ENCODE results near the gene ADGRE1. TPM values are rescaled to one million over a fixed set of nuclear protein-coding genes. Genes with fewer than 3 reads are reported as not detected.

ADGRE1 gene
- total RNA-seq, 1 donor from 2014 or later, result not detected

- no peak for DNase-seq (ENCODE audit: extremely low spot score, unreplicated experiment)
- Mint-ChIP-seq H3K27me3 (ENCODE audit: unreplicated experiment) (no peaks in the 10 kb centered on the region), H3K36me3 (ENCODE audit: unreplicated experiment) (no peaks in the 10 kb centered on the region), H3K9me3 (ENCODE audit: unreplicated experiment) (peaks cover 32% of the 10 kb centered on the region), H3K27ac (ENCODE audit: unreplicated experiment) (no peak overlapping the region), H3K4me1 (ENCODE audit: unreplicated experiment) (no peaks in the 10 kb centered on the region), H3K4me3 (ENCODE audit: unreplicated experiment) (no peak overlapping the region)
- no peak for TF ChIP-seq CTCF (IDR thresholded peaks at IDR 0.05)
Measured at GRCh38 chr19:6876748-6877147, 10.6 kb upstream of the ADGRE1 start.

- Mint-ChIP-seq H3K36me3 (ENCODE audit: unreplicated experiment) (no peaks in the 10 kb centered on the region), H3K27me3 (ENCODE audit: unreplicated experiment) (no peaks in the 10 kb centered on the region), H3K9me3 (ENCODE audit: unreplicated experiment) (peaks cover 27% of the 10 kb centered on the region), H3K4me1 (ENCODE audit: unreplicated experiment) (no peaks in the 10 kb centered on the region), H3K27ac (ENCODE audit: unreplicated experiment) (no peak overlapping the region), H3K4me3 (ENCODE audit: unreplicated experiment) (no peak overlapping the region)
- no peak for DNase-seq (ENCODE audit: extremely low spot score, unreplicated experiment)
- TF ChIP-seq CTCF (IDR thresholded peaks at IDR 0.05), result no peak
Measured at GRCh38 chr19:6877766-6878165, 9.6 kb upstream of the ADGRE1 start.

DNA sequence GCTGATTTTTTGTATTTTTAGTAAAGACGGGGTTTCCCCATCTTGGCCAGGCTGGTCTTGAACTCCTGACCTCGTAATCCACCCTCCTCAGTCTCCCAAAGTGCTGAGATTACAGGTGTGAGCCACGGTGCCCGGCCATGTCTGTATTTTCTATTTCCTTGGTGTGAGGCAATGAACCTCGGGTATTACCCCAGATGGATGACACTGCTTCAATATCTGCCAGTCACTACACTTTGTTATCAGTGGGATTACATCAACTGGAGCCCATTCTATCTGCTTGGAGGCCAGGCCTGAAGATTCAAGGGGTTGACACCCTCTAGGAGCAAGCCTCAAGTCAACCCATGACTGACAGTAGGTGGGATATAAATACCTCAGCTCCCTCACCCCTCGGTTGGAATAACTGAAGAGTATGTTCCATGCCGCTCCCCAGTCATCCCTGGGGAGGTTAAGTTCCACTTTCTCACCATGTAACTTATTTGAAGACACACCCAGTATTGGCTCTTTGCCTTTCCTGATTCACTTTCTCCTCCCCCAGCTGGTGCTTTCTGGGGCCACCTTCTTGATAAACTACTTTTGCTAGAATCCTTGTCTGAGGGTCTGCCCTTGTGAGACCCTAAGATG lies 992 bp upstream of the ADGRE1 start:
- Mint-ChIP-seq H3K4me1 (ENCODE audit: unreplicated experiment) (no peaks in the 10 kb centered on the region), H3K27me3 (ENCODE audit: unreplicated experiment) (no peaks in the 10 kb centered on the region), H3K4me3 (ENCODE audit: unreplicated experiment) (no peak overlapping the region), H3K9me3 (ENCODE audit: unreplicated experiment) (peaks cover 4% of the 10 kb centered on the region), H3K36me3 (ENCODE audit: unreplicated experiment) (no peaks in the 10 kb centered on the region), H3K27ac (ENCODE audit: unreplicated experiment) (no peak overlapping the region)
- no peak for TF ChIP-seq CTCF (IDR thresholded peaks at IDR 0.05)
- no peak for DNase-seq (ENCODE audit: extremely low spot score, unreplicated experiment)

DNA sequence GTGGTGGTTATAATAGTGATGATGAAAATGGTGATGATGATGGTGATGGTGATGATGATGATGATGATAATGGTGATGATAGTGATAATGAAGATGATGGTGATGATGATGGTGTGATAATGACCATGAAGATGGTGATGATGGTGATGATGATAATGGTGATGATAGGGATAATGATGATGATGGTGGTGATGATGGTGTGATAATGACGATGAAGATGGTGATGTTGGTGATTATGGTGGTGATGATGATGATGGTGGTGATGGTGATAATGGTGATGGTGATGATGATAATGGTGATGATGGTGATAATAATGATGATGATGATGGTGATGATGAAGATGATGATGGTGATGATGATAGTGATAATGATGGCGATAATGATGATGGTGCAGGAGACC lies 1.6 kb downstream of the ADGRE1 start:
- no peak for TF ChIP-seq CTCF (IDR thresholded peaks at IDR 0.05)
- Mint-ChIP-seq H3K4me3 (ENCODE audit: unreplicated experiment) (no peak overlapping the region), H3K36me3 (ENCODE audit: unreplicated experiment) (no peaks in the 10 kb centered on the region), H3K9me3 (ENCODE audit: unreplicated experiment) (peaks cover 17% of the 10 kb centered on the region), H3K27ac (ENCODE audit: unreplicated experiment) (no peak overlapping the region), H3K4me1 (ENCODE audit: unreplicated experiment) (no peaks in the 10 kb centered on the region), H3K27me3 (ENCODE audit: unreplicated experiment) (no peaks in the 10 kb centered on the region)
- no peak for DNase-seq (ENCODE audit: extremely low spot score, unreplicated experiment)

- Mint-ChIP-seq H3K27me3 (ENCODE audit: unreplicated experiment) (no peaks in the 10 kb centered on the region), H3K4me1 (ENCODE audit: unreplicated experiment) (no peaks in the 10 kb centered on the region), H3K9me3 (ENCODE audit: unreplicated experiment) (peaks cover 25% of the 10 kb centered on the region), H3K36me3 (ENCODE audit: unreplicated experiment) (no peaks in the 10 kb centered on the region), H3K27ac (ENCODE audit: unreplicated experiment) (no peak overlapping the region), H3K4me3 (ENCODE audit: unreplicated experiment) (no peak overlapping the region)
- no peak for TF ChIP-seq CTCF (IDR thresholded peaks at IDR 0.05)
- no peak for DNase-seq (ENCODE audit: extremely low spot score, unreplicated experiment)
Measured at GRCh38 chr19:6890401-6890913, 3.1 kb downstream of the ADGRE1 start.
